GM18519 (cell line): ENCODE data around the gene MYO1E.

ENCODE experiments used
- ATAC-seq: cut with Tn5 transposase; IDR thresholded peaks from one replicate; pipeline ENCODE4 v1.9.1; 2021; ENCODE audit warnings: mild to moderate bottlenecking, moderate library complexity; ENCODE audit not compliant: unreplicated experiment, low FRiP score

Gene MYO1E

GRCh38 chr15:59242649-59243048 is 130.0 kb downstream of the MYO1E start:
- no peak for ATAC-seq

GRCh38 chr15:59240036-59240435 is 132.6 kb downstream of the MYO1E start:
- ATAC-seq, result no peak

GRCh38 chr15:59237924-59238331 is 134.7 kb downstream of the MYO1E start:
- ATAC-seq, result no peak

- ATAC-seq, result peak; percentile 42
Measured at GRCh38 chr15:59237119-59237855, 135.4 kb downstream of the MYO1E start.

GRCh38 chr15:59236394-59236793 is 136.3 kb downstream of the MYO1E start:
- ATAC-seq, result no peak

GRCh38 chr15:59232476-59232875 is 140.2 kb downstream of the MYO1E start:
- ATAC-seq, result no peak

- no peak for ATAC-seq
Measured at GRCh38 chr15:59230531-59231055, 142.1 kb downstream of the MYO1E start.

- no peak for ATAC-seq
Measured at GRCh38 chr15:59229453-59229852, 143.2 kb downstream of the MYO1E start.

GRCh38 chr15:59229015-59229414 is 143.7 kb downstream of the MYO1E start:
- no peak for ATAC-seq

GRCh38 chr15:59227021-59227420 is 145.7 kb downstream of the MYO1E start:
- no peak for ATAC-seq

GRCh38 chr15:59224474-59224873 is 148.2 kb downstream of the MYO1E start:
- no peak for ATAC-seq

GRCh38 chr15:59223736-59224135 is 148.9 kb downstream of the MYO1E start:
- no peak for ATAC-seq

GRCh38 chr15:59222906-59223550 is 149.6 kb downstream of the MYO1E start:
- ATAC-seq, result no peak

- ATAC-seq, result no peak
Measured at GRCh38 chr15:59221511-59222505, 150.9 kb downstream of the MYO1E start.

GRCh38 chr15:59218710-59219109 is 154.0 kb downstream of the MYO1E start:
- ATAC-seq, result no peak

- no peak for ATAC-seq
Measured at GRCh38 chr15:59217876-59218498, 154.7 kb downstream of the MYO1E start.

GRCh38 chr15:59216911-59217310 is 155.8 kb downstream of the MYO1E start:
- ATAC-seq, result no peak

GRCh38 chr15:59210186-59210585 is 162.5 kb downstream of the MYO1E start:
- ATAC-seq, result no peak

- ATAC-seq, result no peak
Measured at GRCh38 chr15:59208613-59209249, 163.9 kb downstream of the MYO1E start.
